ENCODE data around the gene ARID1A. TPM values are rescaled to one million over a fixed set of nuclear protein-coding genes. Genes with fewer than 3 reads are reported as not detected.
A peak's percentile ranks its signal among the peaks of the same experiment; 100 is the strongest.

ARID1A gene
- total and polyA plus RNA-seq, 2 donors (not counting 3 experiments of a cell fraction or from before 2014, with no cell fraction given) = 36.9 to 77.2 TPM

- ChIA-PET POLR2A (interaction anchor here (0.6 to 1.0 kb wide), 3 partner anchors 63 to 272 kb away, joined by 3 to 9 read pairs (median 4); no protein-coding TSS in a partner anchor), CTCF (interaction anchor here (0.6 to 9.4 kb wide), 10 partner anchors 16 to 751 kb away, joined by 3 to 428 read pairs (median 19); partner anchors contain the start of gene ARID1A)
- no peaks in the 10 kb centered on the region for H3K9me3 ChIP-seq (replicated peaks; ENCODE audit: control insufficient read depth, insufficient read depth, low read length)
- DNase-seq (ENCODE audit: low read depth, low spot score) (no peak), FAIRE-seq (no peak)
- BruUV-seq (replicated peaks) = TSS peak; percentile 90
- peak overlapping the region; percentile 69 for H3K27ac ChIP-seq (ENCODE audit: insufficient read depth, low read depth, low read length)
- TF ChIP-seq CTCF (IDR thresholded peaks at IDR 0.05; ENCODE audit: extremely low read depth in 1 of 2, insufficient read depth in 1 of 2, low read depth in 1 of 2, low read length in 2 of 2) = no peak
- no peak for TF ChIP-seq MAX (IDR thresholded peaks at IDR 0.05; ENCODE audit: insufficient read depth, insufficient read length)
- TF ChIP-seq FOS (IDR thresholded peaks at IDR 0.05; ENCODE audit: borderline replicate concordance, insufficient read depth, low read length) = no peak
- TF ChIP-seq MYC (IDR thresholded peaks at IDR 0.05; ENCODE audit: low read depth, low read length) = no peak
- no peak for TF ChIP-seq JUN (IDR thresholded peaks at IDR 0.05; ENCODE audit: borderline replicate concordance, insufficient read depth, insufficient read length, low read depth)
- no peak for TF ChIP-seq POLR2AphosphoS5 (IDR thresholded peaks at IDR 0.05; ENCODE audit: insufficient read depth, low read depth, low read length)
- no peak for TF ChIP-seq POLR2A (IDR thresholded peaks at IDR 0.05; ENCODE audit: low read depth, low read length)
- TF ChIP-seq EZH2 (IDR thresholded peaks at IDR 0.05; ENCODE audit: borderline replicate concordance, low read depth, low read length, severe bottlenecking) = no peak
- TF ChIP-seq GATA2 (IDR thresholded peaks at IDR 0.05; ENCODE audit: insufficient read depth, insufficient read length, low read depth, low read length) = no peak
- intact Hi-C loops (cut with micrococcal nuclease) (no loop called here), dilution Hi-C loops (cut with MboI; ENCODE audit: extremely low pct_ligation_motif_present, low sequenced_read_pairs) (loop anchor here (5.0 kb wide), 1 partner anchor 85 kb away; no protein-coding TSS in a partner anchor)
- H3K36me3 ChIP-seq (ENCODE audit: control insufficient read depth in 2 of 2, extremely low read depth in 1 of 2, insufficient read depth in 2 of 2, low read length in 2 of 2) = peaks cover 1 to 3% of the 10 kb centered on the region in 2 experiments
- H3K79me2 ChIP-seq (ENCODE audit: control insufficient read depth, insufficient read depth, low read length) = no peaks in the 10 kb centered on the region
- peak overlapping the region; percentile 63 for H2AFZ ChIP-seq (ENCODE audit: low read depth, low read length)
- H3K4me1 ChIP-seq (ENCODE audit: control insufficient read depth, extremely low read depth, insufficient read depth, low read length) = peaks cover 48% of the 10 kb centered on the region
- H3K4me2 ChIP-seq (ENCODE audit: insufficient read depth, low read length) = peak overlapping the region; percentile 84
- no peaks in the 10 kb centered on the region for H3K27me3 ChIP-seq (ENCODE audit: control insufficient read depth in 2 of 2, insufficient read depth in 2 of 2, low read length in 2 of 2)
- H4K20me1 ChIP-seq (replicated peaks; ENCODE audit: control insufficient read depth, extremely low read depth, insufficient read depth, low read length) = no peaks in the 10 kb centered on the region
- H3K9me1 ChIP-seq (replicated peaks; ENCODE audit: control insufficient read depth, extremely low read depth, insufficient read depth, low read length) = no peaks in the 10 kb centered on the region
- peak overlapping the region; percentile 85 for H3K9ac ChIP-seq (replicated peaks; ENCODE audit: extremely low read depth, insufficient read depth, low read length)
- H3K4me3 ChIP-seq (replicated peaks in 1 of 3; ENCODE audit: insufficient read depth in 1 of 3, low read depth in 1 of 3, low read length in 3 of 3) = peak overlapping the region; percentile 51 to 76 (median 52)
Measured at GRCh38 chr1:26787381-26787705, 91.5 kb downstream of the ARID1A start.
